ENCODE results near the gene CCDC157.
A peak's percentile ranks its signal among the peaks of the same experiment; 100 is the strongest.
"Not testable (repeated sequence)": the region's sequence is repeated elsewhere in the genome, so short reads cannot be mapped to it uniquely, and the experiment has no call there.

The CCDC157 gene

GRCh38 chr22:30392661-30393321, 36.0 kb downstream of the CCDC157 start:
- DNase-seq = no peak

GRCh38 chr22:30393322-30393680, 36.5 kb downstream of the CCDC157 start:
- DNase-seq = no peak

- no peak for DNase-seq
Measured at GRCh38 chr22:30393885-30394284, 37.1 kb downstream of the CCDC157 start.

GRCh38 chr22:30396871-30397655, 40.3 kb downstream of the CCDC157 start, which contains the start of gene SEC14L2:
Gene SEC14L2 (plus strand): TSS chr22:30397018. CDS start chr22:30397117, 99 bp downstream.
- DNase-seq = peak; percentile 38

- DNase-seq = no peak
Measured at GRCh38 chr22:30397656-30398635, 41.1 kb downstream of the CCDC157 start.

GRCh38 chr22:30398685-30399680, 42.2 kb downstream of the CCDC157 start:
- no peak for DNase-seq

- no peak for DNase-seq
Measured at GRCh38 chr22:30399718-30400117, 42.9 kb downstream of the CCDC157 start.

GRCh38 chr22:30400159-30400558, 43.4 kb downstream of the CCDC157 start:
- no peak for DNase-seq

GRCh38 chr22:30401024-30401423, 44.2 kb downstream of the CCDC157 start:
- not testable (repeated sequence) for DNase-seq

- DNase-seq = no peak
Measured at GRCh38 chr22:30402028-30402765, 45.4 kb downstream of the CCDC157 start.

GRCh38 chr22:30402766-30403104, 45.9 kb downstream of the CCDC157 start:
- not testable (repeated sequence) for DNase-seq

GRCh38 chr22:30404307-30404706, 47.5 kb downstream of the CCDC157 start:
- no peak for DNase-seq

GRCh38 chr22:30405731-30406130, 48.9 kb downstream of the CCDC157 start:
- no peak for DNase-seq

GRCh38 chr22:30406400-30406799, 49.6 kb downstream of the CCDC157 start:
- no peak for DNase-seq

GRCh38 chr22:30408388-30409102, 51.7 kb downstream of the CCDC157 start:
- no peak for DNase-seq

GRCh38 chr22:30411780-30412179, 55.0 kb downstream of the CCDC157 start:
- DNase-seq = no peak

GRCh38 chr22:30413001-30413400, 56.2 kb downstream of the CCDC157 start:
- no peak for DNase-seq

- no peak for DNase-seq
Measured at GRCh38 chr22:30413745-30414524, 57.1 kb downstream of the CCDC157 start.

GRCh38 chr22:30414525-30415047, 57.8 kb downstream of the CCDC157 start:
- no peak for DNase-seq
